ENCODE results near the gene PAK1IP1.
"Not testable (repeated sequence)": the region's sequence is repeated elsewhere in the genome, so short reads cannot be mapped to it uniquely, and the experiment has no call there.

PAK1IP1 gene, protein sequence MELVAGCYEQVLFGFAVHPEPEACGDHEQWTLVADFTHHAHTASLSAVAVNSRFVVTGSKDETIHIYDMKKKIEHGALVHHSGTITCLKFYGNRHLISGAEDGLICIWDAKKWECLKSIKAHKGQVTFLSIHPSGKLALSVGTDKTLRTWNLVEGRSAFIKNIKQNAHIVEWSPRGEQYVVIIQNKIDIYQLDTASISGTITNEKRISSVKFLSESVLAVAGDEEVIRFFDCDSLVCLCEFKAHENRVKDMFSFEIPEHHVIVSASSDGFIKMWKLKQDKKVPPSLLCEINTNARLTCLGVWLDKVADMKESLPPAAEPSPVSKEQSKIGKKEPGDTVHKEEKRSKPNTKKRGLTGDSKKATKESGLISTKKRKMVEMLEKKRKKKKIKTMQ

DNA sequence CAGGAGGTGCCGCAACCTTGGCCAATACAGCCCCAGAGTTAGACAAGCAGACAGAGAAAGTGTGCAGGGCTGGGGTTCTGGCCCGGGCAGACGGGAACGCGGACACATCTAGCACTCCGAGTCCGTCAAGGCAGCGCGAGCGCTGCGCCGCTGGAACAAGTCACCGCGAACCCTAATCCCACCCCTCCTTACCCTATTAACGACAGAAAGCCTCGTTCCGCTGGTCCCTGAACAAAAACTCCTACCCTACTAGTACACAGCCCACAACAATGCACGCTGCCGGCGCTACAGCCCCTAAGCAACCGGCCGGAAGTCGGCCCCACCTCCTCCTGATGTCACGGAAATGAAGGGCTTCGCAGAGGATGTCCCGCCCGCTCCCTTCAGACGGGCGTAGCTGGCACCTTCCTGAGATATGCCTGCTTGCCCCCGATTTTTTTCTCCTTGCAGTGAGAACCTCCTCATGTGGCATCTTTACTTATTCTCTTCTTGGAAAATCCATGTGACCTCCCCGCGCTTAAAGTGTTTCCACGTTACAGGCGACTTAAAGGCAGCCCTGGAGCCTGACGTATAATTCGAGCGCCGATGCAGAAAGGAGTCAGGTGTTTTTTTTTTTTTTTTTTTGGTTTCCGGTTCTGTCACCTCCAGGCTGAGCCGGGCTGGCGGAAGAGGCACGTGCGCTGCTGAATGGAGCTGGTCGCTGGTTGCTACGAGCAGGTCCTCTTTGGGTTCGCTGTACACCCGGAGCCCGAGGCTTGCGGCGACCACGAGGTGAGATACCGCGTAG lies at the start of gene PAK1IP1, which contains the start of gene C6orf52:
Gene PAK1IP1 (plus strand): TSS at position 671 of the 784 bp plus-strand sequence. CDS start 14 bp downstream, at position 685.
Gene C6orf52 (minus strand): TSS at position 315 of the 784 bp plus-strand sequence. CDS start 7,066 bp downstream, outside the sequence.
- peak; percentile 94 for DNase-seq

DNA sequence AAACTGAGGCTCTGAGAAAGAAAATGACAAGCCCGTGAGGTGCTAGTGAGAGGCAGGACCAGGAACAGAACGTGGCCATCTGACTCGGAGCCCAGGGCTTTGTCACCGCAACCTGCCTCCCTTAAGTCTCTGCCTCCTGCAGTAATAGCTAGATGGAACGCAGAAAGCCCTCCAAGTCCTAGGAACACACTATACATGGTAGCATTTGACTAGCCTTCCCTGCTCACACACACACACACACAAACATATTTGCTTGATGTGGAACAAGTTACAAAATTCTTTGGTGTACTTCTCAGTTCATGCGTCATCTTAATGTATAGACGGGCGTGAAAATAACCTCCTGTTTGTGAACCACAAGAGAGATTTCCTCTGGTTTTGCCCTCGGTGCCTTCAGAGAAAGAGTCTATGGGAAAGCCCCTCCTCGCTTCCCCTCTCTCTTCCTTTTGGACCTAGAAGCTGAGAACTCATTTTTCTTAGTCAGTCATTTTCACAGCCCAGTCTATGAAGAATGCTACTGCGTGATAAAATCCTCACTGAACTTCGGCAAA lies 39.2 kb upstream of the PAK1IP1 start:
- DNase-seq, result no peak

DNA sequence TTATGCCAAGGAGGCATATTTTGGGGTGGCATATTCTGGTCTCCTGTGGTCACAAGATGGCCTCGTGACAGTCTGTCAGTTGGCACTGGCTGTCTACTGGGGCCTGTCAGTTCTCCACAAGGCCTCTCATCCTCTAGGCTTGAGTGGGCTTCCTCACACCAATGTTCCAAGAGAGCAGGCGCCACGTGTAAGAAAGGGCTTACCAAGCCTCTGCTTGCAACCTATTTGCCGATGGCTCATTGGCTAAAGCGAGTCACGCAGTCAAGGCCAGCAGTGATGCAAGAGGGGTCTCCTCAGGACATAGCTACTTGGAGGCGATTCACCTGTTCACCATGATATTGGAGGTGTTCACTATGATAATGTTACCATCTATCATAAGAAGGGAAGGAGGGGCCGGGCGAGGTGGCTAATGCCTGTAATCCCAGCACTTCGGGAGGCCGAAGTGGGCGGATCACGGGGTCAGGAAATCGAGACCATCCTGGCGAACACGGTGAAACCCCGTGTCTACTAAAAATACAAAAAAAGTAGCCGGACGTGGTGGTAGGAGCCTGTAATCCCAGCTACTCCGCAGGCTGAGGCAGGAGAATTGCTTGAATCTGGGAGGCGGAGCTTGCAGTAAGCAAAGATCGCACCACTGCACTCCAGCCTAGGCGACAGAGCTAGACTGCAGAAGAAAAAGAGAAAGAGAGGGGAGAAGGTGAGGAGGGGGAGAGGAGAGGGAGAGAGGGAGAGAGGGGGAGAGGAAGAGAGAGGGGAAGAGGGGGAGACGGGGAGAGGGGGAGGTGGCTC lies 35.7 kb upstream of the PAK1IP1 start:
- DNase-seq, result no peak

DNA sequence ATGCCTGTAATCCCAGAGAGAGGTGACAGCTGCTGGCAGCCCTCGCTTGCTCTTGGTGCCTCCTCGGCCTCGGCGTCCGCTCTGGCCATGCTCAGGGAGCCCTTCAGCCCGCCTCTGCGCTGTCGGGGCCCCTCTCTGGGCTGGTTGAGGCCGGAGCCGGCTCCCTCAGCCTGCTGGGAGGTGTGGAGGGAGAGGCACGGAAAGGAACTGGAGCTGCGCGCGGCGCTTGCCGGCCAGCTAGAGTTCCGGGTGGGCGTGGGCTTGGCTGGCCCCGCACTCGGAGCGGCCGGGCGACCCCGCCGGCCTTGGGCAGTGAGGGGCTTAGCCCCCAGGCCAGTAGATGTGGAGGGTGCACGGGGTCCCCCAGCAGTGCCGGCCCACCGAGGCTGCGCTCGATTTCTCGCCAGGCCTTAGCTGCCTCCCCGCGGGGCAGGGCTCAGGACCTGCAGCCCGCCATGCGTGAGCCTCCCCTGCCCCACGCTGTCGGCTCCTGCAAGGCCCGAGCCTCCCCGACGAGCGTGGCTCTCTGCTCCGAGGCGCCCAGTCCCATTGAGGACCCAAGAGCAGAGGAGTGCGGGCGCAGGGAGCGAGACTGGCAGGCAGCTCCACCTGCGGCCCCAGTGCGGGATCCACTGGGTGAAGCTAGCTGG lies 34.9 kb upstream of the PAK1IP1 start:
- peak; percentile 1 for DNase-seq

DNA sequence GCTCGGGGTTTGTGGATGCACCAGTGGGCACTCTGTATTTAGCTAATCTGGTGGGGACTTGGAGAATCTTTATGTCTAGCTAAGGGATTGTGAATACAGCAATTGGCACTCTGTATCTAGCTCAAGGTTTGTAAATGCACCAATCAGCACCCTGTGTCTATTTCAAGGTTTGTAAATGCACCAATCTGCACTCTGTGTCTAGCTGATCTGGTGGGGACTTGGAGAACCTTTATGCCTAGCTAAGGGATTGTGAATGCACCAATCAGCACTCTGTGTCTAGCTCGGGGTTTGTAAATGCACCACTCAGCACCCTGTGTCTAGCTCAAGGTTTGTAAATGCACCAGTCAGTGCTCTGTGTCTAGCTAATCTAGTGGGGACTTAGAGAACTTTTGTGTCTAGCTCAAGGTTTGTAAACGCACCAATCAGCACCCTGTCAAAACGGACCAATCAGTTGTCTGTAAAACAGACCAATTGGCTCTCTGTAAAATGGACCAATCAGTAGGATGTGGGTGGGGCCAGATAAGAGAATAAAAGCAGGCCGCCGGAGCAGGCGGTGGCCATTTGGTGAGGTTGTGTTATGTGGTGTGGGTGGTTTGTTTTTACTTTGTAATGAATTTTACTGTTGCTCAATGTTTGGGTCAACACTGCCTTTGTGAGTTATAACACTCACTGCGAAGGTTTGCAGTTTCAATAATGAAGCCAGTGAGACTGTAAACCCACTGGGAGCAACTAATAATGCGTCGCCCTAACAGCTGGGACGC lies 34.2 kb upstream of the PAK1IP1 start:
- DNase-seq, result not testable (repeated sequence)

DNA sequence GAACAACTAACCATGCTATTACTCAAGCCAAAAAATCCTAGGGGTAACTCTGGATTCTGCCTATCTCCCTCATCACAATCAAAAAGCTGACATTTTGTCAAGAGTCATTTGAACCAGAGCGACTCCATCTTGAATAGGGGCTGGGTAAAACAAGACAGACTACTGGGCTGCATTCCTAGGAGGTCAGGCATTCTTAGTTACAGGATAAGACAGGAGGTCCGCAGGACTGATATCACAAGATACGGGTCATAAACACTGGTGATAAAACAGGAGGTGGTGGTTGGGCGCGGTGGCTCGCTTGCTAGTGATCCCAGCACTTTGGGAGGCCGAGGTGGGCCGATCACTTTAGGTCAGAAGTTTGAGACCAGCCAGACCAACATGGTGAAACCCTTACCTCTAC lies 32.6 kb upstream of the PAK1IP1 start:
- no peak for DNase-seq

DNA sequence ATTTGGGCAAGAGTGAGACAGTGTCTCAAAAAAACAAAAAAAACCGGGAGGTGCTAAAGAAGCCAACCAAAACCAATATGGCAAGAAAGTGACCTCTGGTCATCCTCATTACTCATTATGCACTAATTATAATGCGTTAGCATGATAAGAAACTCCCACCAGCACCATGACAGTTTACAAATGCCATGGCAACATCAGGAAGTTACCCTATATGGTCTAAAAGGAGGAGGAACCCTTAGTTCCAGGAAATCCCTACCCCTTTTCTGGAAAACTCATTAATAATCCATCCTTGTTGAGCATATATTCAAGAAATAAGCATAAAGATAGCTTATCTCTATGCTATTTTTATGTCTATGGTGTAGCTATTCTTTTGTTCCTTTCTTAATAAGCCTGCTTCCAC lies 32.0 kb upstream of the PAK1IP1 start:
- no peak for DNase-seq

DNA sequence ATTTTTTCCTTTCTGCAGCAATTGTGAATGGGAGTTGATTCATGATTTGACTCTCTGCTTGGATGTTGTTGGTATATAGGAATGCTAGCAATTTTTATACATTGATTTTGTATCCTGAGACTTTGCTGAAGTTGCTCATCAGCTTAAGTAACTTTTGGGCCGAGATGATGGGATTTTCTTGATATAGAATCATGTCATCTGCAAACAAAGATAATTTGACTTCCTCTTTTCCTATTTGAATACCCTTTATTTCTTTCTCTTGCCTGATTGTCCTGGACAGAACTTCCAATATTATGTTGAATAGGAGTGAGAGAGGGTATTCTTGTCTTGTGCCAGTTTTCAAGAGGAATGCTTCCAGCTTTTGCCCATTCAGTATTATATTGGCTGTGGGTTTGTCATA lies 29.2 kb upstream of the PAK1IP1 start:
- not testable (repeated sequence) for DNase-seq

DNA sequence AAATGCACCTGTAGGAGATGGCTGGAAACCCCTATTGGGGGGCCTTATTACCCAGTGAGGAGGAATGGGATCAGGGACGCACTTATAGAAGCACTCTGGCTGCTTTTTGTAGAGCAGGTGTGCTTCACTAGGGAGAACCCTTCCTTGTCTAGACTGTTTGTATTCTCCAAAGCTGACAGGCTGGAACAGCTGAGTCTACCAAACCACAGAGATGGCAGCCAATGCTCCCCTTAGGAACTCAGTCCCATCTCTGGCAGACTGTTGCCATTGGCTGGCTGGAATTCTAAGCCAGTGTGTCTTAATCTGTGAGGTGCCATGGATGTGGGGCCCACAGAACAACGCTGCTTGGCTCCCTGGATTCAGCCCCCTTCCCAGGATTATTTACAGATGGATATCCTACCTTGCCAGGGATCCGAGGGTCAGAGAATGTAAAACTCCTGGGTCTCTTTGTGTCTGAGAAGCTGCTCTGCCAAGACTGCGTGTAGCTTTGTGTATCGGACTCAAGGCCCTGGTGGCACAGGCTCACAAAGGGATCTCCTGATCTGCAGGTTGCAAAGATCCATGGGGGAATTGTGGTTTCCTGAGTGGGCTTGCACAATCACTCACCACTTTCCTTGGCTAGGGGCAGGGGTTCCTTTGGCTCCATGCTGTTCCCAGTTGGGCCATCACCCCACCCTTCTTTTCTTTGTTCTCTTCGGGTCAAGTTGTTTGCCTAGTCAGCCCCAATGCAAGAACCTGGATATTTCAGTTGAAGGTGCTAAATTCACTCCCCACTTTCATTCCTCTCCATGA lies 26.4 kb upstream of the PAK1IP1 start:
- DNase-seq, result no peak

DNA sequence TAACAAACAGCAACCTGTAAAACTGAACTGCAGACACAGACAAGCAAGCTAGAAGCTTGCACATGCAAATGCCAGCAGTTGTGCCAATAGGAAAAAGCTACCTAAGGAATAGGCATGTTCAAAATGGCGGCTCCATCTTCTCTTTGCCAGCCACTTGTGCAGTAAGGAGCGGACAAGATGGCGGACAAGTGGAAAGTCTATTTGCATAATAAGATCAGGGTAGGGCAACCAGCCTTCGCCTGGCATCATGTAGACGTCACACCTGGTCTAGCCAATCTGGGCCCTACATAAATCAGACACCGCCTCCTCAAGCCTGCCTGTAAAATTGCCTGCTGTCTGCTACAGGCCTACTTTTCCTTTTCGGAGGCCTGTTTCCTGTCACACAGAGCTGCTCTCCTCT lies 18.4 kb upstream of the PAK1IP1 start:
- no peak for DNase-seq

DNA sequence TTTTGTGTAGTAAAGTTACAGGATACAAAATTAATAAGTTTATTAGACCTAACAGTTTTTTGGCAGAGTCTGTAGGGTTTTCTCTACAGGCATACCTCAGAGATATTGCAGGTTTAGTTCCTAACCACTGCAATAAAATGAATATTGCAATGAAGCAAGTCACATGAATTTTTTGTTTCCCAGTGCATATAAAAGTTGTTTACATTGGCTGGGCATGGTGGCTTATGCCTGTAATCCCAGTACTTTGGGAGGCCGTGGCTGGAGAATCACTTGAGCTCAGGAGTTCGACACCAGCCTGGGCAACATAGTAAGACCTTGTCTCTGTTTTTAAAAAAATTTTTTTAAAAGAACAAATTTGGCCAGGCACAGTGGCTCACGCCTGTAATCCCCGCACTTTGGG lies 16.3 kb upstream of the PAK1IP1 start:
- DNase-seq, result no peak

DNA sequence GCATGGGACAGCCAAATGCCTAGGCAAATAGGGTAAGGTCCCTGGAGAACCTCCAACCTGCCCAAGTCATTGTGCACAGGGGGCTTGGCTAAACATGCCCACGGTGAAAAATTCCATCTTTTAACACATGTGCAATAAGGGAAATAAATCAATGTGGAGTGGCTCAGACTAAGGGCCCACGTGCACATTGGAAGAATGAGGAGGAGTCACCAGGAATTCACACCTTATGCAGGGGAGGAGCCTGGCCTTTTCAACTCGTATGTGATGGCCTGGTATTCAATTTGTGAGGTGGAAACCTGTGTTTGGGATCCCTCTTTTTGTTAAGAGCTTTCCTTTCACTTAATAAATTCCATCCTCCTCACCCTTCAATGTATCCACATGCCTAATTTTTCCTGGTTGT lies 13.0 kb upstream of the PAK1IP1 start:
- DNase-seq, result no peak

DNA sequence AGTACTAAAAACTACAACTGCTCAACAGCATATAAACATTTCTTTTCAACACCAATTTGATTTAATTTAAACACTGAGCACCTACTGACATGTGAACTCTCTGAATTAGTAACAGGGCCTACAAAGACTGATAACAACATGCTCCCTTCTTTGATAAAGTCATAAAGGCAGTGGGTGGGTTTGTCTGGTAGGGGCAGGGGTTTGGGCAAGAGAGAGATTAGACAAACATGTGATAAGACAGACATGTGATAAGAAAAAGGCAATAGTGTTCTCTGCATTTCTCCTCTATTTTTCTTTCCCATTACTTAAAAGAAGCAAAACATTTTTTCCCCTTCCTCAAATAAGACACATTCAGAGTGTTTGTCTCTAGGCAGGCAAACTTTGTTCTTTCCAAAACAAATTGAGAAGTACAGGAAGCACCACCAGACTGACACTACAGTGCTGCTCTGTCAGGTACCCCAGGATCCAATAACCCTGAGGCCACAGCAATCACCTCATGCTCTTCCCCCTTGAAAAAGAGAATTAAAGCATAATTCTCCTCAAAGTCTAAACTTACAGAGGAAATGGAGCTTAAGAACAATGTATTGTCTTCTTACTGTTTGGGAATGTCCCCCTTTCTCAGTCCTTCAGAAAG lies 12.3 kb upstream of the PAK1IP1 start:
- no peak for DNase-seq

DNA sequence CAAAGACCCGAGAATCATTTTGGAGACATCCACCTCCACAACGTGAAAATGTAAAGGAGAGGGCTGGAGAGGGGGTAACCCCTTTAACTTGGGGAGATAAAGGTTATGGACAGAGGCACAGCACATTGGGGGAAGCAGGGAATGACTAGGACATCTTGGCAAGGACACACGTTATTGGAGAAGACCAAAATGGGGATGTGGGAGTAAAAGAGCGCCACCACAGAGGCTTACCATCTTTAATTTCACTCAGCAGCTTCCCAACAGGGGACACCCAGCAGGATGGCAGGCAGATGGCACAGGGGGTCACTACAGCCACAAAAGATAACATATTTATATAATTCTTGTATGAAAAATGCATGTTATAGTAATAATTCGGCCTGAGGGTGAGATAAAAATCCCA lies 10.2 kb upstream of the PAK1IP1 start:
- DNase-seq, result no peak

DNA sequence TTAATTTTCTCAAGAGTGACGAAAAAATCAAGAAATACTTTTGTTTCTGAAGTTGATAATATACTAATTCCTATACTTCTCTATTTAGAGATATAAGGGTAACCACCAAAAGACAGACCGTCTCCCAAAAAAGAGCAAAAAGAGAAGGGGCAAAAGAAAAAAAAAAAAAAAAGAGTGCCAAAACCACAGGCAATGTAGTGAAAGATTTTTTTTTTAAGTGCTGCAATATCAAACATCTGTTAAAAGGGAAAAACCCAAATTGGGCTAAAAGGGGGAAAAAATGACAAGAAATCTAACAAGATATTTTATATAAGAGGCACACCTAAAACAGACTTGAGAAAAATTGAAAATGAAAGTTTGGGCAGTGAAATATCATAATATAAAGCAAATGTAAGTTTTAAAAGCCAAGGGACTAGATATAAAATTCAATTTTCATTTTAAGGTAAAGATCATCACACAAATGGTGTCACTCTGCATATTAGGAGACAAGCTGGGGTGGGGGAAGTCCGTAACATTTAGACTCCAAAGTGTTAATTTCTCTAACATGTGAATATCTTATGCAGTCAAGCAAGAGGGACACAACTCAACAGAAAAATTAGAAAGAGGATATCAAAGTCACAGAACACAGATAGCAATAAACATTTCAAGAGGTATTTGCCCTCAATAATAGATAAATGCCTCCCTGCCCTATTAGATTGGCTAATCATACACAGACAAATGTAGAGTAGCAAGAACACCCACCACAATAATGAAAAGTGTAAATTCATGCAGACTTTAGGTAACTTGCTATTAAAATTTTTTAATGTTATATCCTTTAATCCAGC lies 9.5 kb upstream of the PAK1IP1 start:
- DNase-seq, result no peak

DNA sequence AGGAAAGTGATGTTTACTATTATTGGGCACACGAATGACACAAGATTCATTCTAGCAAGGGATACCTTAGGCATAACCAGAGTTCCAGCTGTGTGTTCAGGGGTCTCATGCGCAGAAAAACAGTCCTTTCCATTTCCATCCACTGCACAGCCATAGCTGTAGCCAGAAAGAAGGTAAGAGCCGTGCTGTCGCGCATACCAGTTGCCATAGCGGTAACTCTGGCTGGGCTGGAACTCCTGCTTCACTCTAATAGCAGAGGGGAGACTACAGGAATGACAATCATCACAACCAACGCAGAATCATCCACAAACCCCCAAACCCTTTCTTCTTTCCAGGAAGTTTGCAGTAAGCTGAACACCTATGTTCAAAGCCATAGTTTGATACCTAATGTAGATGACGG lies 7.9 kb upstream of the PAK1IP1 start:
- DNase-seq, result no peak

DNA sequence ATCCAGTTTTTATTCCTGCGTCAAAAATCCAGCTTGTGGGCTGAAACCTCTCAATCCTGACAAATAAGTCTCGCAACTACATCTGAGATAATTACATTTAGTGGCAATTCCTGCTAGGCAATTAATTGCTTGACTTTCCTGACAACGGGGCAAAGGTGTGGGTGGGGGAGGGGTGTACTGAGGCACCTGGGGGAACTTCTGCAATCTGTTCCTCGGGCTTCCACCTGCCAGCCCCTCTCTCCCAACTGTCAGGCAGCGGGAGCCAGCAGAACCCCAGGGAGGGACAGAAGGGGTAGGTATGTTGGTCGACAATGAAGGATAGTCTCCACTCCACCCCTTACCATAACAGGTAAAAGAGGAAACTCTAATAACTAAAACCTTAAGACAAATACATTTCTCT lies 7.2 kb upstream of the PAK1IP1 start:
- no peak for DNase-seq

DNA sequence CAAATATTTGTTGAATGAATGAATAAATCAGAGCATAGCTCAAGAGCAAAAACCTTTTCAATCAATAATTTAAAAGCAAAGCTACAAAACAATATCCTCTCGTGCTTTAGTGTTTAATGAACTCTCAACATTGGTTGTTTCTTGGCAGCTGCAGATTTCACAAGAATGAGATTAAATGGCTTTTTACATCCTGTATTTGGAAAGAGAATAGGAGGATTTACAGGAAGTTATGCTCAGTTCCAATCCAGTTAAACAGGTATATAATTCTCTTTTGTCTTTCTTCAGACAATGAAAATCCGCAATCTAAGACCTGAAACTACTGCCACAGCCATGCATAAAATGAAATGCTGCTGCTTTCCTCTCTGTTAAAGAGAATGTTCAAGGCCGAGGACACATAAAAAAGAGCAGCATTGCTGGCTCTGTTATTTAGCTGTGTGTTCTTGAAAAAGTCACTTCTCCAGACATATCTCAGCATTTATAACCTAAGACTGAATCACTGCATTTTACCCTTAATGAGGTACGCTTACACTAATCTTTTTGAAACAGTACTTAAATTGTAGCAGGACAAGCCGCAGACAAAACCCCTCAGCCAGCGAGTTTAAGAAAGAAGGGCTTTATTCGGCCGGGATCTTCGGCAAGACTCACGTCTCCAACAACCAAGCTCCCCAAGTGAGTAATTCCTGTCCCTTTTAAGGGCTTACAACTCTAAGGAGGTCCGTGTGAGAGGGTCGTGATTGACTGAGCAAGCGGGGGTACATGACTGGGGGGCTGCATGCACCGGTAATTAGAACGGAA lies 3.9 kb upstream of the PAK1IP1 start:
- no peak for DNase-seq
